ENCODE measurements around the gene OR7G2. TPM values are rescaled to one million over a fixed set of nuclear protein-coding genes. Genes with fewer than 3 reads are reported as not detected.

OR7G2 gene
- total RNA-seq, 1 experiment from 2014 or later = not detected

Other genes with a start within 250 kb of the OR7G2 start
- gene MUC16, start 97.1 kb downstream of the OR7G2 start, total RNA-seq (2014; rRNA removed; shearing (Covaris generic)) = not detected in 2 replicates
- not detected in 2 replicates for gene OR1M1, start 20.4 kb downstream of the OR7G2 start, total RNA-seq (2014; rRNA removed; shearing (Covaris generic))
- not detected in 2 replicates for gene OR7G1, start 8.3 kb upstream of the OR7G2 start, total RNA-seq (2014; rRNA removed; shearing (Covaris generic))
- not detected in 2 replicates for gene OR7G3, start 19.5 kb upstream of the OR7G2 start, total RNA-seq (2014; rRNA removed; shearing (Covaris generic))
- gene ZNF317, start 32.9 kb upstream of the OR7G2 start, total RNA-seq (2014; rRNA removed; shearing (Covaris generic)) = 17.7 and 40.5 TPM in 2 replicates
- gene OR7D2, start 71.5 kb upstream of the OR7G2 start, total RNA-seq (2014; rRNA removed; shearing (Covaris generic)) = not detected in 2 replicates
- not detected in 2 replicates for gene OR7D4, start 112.1 kb upstream of the OR7G2 start, total RNA-seq (2014; rRNA removed; shearing (Covaris generic))
- gene OR7E24, start 143.5 kb upstream of the OR7G2 start, total RNA-seq (2014; rRNA removed; shearing (Covaris generic)) = not detected in 2 replicates
- gene ZNF699, start 202.4 kb upstream of the OR7G2 start, total RNA-seq (2014; rRNA removed; shearing (Covaris generic)) = 8.4 and 8.9 TPM in 2 replicates
- 3.4 and 7.2 TPM in 2 replicates for gene ZNF559, start 216.7 kb upstream of the OR7G2 start, total RNA-seq (2014; rRNA removed; shearing (Covaris generic))